SU-DHL-6 (cell line): ENCODE results near the gene ALDOC.

Experiments
- H2AFZ ChIP-seq: fragments of 200-600 bp; sonication (generic); 2 replicates; pipeline ENCODE4 v1.6.1; 2014; ENCODE audit warnings: low read depth, mild to moderate bottlenecking, moderate library complexity, mixed read lengths, antibody characterized with exemption, low read length; ENCODE audit not compliant: severe bottlenecking
- H3F3A ChIP-seq: fragments of 200-600 bp; shearing (Covaris generic); 2 replicates; pipeline ENCODE4 v1.6.0; 2016; ENCODE audit warnings: antibody characterized with exemption, mild to moderate bottlenecking; ENCODE audit not compliant: insufficient read depth
- H3K27ac ChIP-seq: fragments of 200-600 bp; sonication (generic); 2 replicates; pipeline ENCODE4 v1.5.1; 2016; ENCODE audit warnings: low read depth, mild to moderate bottlenecking, low read length, moderate library complexity, mixed read lengths
- H3K27me3 ChIP-seq: fragments of 200-600 bp; sonication (generic), shearing (Covaris generic); 2 replicates; pipeline ENCODE4 v1.6.0; 2014; ENCODE audit warnings: mild to moderate bottlenecking, low read length
- H3K36me3 ChIP-seq: fragments of 200-600 bp; sonication (generic); 2 replicates; pipeline ENCODE4 v1.6.1; 2014; ENCODE audit warnings: mild to moderate bottlenecking, low read length, mixed read lengths
- H3K4me2 ChIP-seq: fragments of 300-600, 200-600 bp; shearing (Covaris generic), sonication (generic); 2 replicates; pipeline ENCODE4 v1.6.0; 2014; ENCODE audit warnings: low read length, low read depth, mild to moderate bottlenecking; ENCODE audit not compliant: poor library complexity, severe bottlenecking
- H3K4me3 ChIP-seq: fragments of 200-600 bp; sonication (generic); 2 replicates; pipeline ENCODE4 v1.5.1; 2014; ENCODE audit warnings: antibody characterized with exemption, low read length, mild to moderate bottlenecking, mixed read lengths; ENCODE audit not compliant: insufficient read depth, poor library complexity, severe bottlenecking
- H3K79me2 ChIP-seq: fragments of 200-600 bp; sonication (generic); 2 replicates; pipeline ENCODE4 v1.6.1; 2014; ENCODE audit warnings: mild to moderate bottlenecking, low read length, moderate library complexity; ENCODE audit not compliant: insufficient read depth
- H3K9ac ChIP-seq: fragments of 200-600 bp; sonication (generic); 2 replicates; pipeline ENCODE4 v1.7.0; 2014; ENCODE audit warnings: mild to moderate bottlenecking, low read length
- H3K9me2 ChIP-seq: fragments of 200-600 bp; sonication (generic); replicated peaks from 2 replicates; pipeline ENCODE4 v1.6.1; 2014; ENCODE audit warnings: low read length; ENCODE audit not compliant: insufficient read depth
- H3K9me3 ChIP-seq: fragments of 200-600 bp; sonication (generic); 2 replicates; pipeline ENCODE4 v1.6.1; 2014; ENCODE audit warnings: low read length, mixed read lengths; ENCODE audit not compliant: insufficient read depth
- H4K20me1 ChIP-seq: fragments of 200-600 bp; sonication (generic); 2 replicates; pipeline ENCODE4 v1.6.1; 2014; ENCODE audit warnings: low read depth, mild to moderate bottlenecking, antibody characterized with exemption, low read length, moderate library complexity, mixed read lengths
- EZH2phosphoT487 ChIP-seq: fragments of 200-600 bp; sonication (generic), shearing (Covaris generic); conservative IDR thresholded peaks from 2 replicates; pipeline ENCODE4 v1.6.1; 2018; ENCODE audit warnings: mild to moderate bottlenecking, antibody characterized with exemption, low read length, moderate library complexity, mixed read lengths
- TF ChIP-seq, protein P1 (sequence below): fragments of 200-600 bp; sonication (generic); IDR thresholded peaks from one replicate; pipeline ENCODE4 v1.5.1; 2017; ENCODE audit warnings: antibody characterized with exemption, mild to moderate bottlenecking, low read length, moderate library complexity; ENCODE audit not compliant: insufficient read depth, poor library complexity, severe bottlenecking

Gene ALDOC

DNA sequence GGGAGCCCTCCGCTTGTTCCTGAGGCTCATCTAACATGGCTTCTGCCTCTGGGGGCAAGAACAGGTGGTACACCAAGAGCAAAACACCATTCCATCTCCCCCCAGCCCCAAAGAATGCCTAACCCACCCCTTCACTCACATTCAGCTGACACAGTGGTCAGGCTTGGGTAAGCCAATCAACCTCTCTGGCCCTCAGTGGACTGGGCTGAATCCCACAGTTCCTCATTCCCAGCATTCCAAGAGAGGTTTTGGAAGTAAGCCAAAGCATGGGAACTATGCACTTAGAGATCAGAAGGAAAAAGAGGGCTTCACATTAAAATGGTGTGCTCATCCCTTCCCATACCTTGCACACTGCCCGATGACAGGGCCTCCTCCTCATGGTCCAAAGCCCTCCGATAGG, 13.2 kb downstream of the ALDOC start:
- Histone ChIP-seq H3K9me2 (no peaks in the 10 kb centered on the region), H4K20me1 (0 out of 2 replicates have a peak, but pooled peaks cover 5% of the 10 kb centered on the region), H3K9me3 (no peaks in the 10 kb centered on the region), H3K4me3 (no peak overlapping the region), H3K4me2 (no peak overlapping the region), H3F3A (peaks cover 3% of the 10 kb centered on the region; the same call in 1 of the 2 replicates), H3K27ac (no peak overlapping the region), H3K79me2 (peaks cover 18% of the 10 kb centered on the region; the same call in 1 of the 2 replicates), H3K27me3 (no peaks in the 10 kb centered on the region), H2AFZ (no peak overlapping the region), H3K36me3 (no peaks in the 10 kb centered on the region; the same call in 1 of the 2 replicates), H3K9ac (no peak overlapping the region)
- TF ChIP-seq, protein P1, sequence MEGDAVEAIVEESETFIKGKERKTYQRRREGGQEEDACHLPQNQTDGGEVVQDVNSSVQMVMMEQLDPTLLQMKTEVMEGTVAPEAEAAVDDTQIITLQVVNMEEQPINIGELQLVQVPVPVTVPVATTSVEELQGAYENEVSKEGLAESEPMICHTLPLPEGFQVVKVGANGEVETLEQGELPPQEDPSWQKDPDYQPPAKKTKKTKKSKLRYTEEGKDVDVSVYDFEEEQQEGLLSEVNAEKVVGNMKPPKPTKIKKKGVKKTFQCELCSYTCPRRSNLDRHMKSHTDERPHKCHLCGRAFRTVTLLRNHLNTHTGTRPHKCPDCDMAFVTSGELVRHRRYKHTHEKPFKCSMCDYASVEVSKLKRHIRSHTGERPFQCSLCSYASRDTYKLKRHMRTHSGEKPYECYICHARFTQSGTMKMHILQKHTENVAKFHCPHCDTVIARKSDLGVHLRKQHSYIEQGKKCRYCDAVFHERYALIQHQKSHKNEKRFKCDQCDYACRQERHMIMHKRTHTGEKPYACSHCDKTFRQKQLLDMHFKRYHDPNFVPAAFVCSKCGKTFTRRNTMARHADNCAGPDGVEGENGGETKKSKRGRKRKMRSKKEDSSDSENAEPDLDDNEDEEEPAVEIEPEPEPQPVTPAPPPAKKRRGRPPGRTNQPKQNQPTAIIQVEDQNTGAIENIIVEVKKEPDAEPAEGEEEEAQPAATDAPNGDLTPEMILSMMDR = no peak
- TF ChIP-seq EZH2phosphoT487 = no peak

DNA sequence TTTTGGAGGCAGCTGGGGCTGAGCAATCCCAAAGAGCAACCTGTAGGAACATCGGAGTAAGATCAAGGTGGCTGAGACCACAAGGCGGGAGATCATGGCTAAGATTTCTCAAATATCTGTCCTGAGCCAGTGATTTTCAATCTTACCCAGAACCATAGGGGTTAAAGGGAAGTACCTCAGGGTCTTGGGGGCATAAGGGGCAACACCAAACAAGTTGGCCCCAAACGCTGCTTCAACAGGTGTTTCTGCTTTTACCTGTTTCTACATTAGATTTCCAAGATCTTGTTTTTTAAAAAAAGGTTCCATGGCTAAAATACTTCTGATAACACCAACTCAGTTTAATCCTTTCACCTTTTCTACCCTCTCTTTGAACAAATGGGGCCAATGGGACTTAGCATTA, 21.7 kb downstream of the ALDOC start:
- Histone ChIP-seq H3K9me2 (no peaks in the 10 kb centered on the region), H3K36me3 (no peaks in the 10 kb centered on the region)
- TF ChIP-seq, protein P1 = no peak
- no peak for TF ChIP-seq EZH2phosphoT487

DNA sequence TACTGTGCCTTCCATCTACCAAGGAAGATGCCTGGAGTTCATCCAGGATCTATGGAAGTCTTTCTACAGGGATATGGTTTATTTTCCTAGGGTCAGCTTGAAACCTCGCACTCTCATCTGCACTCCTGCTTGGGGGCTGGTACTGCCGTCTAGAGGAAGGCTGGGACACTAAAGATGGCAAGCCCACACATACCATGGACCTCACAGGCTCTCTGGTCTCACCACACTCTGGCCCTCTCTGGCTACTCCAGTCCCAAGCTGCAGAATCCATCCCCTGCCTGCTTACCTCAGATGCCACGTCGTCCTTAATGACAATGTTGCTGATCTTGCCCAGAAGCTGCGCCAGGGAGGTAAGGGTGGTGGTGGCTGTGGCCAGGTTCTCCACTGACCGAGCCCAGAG, 22.1 kb downstream of the ALDOC start:
- no peak overlapping the region for H2AFZ ChIP-seq
- H3K36me3 ChIP-seq = no peaks in the 10 kb centered on the region
- H3K9ac ChIP-seq = no peak overlapping the region
- H3K27me3 ChIP-seq = no peaks in the 10 kb centered on the region
- no peaks in the 10 kb centered on the region for H4K20me1 ChIP-seq
- H3K9me2 ChIP-seq = no peaks in the 10 kb centered on the region
- no peaks in the 10 kb centered on the region for H3K9me3 ChIP-seq
- no peaks in the 10 kb centered on the region for H3K79me2 ChIP-seq
- H3K27ac ChIP-seq = no peak overlapping the region
- no peak overlapping the region for H3K4me2 ChIP-seq
- TF ChIP-seq, protein P1 = no peak
- TF ChIP-seq EZH2phosphoT487 = no peak
- no peaks in the 10 kb centered on the region for H3F3A ChIP-seq
- no peak overlapping the region for H3K4me3 ChIP-seq

More for the DNA sequence above, 21.7 kb downstream of the ALDOC start:
- no peaks in the 10 kb centered on the region for H3F3A ChIP-seq
- no peaks in the 10 kb centered on the region for H4K20me1 ChIP-seq
- H3K27me3 ChIP-seq = no peaks in the 10 kb centered on the region
- H3K9me3 ChIP-seq = no peaks in the 10 kb centered on the region
- no peak overlapping the region for H3K4me2 ChIP-seq
- no peak overlapping the region for H3K4me3 ChIP-seq
- no peaks in the 10 kb centered on the region for H3K79me2 ChIP-seq
- H3K27ac ChIP-seq = no peak overlapping the region
- H2AFZ ChIP-seq = no peak overlapping the region
- H3K9ac ChIP-seq = no peak overlapping the region
